Osteocyte (in vitro differentiated cells): ENCODE measurements around the gene BTBD8. TPM values are rescaled to one million over a fixed set of nuclear protein-coding genes. Genes with fewer than 3 reads are reported as not detected.

Experiments
- DNase-seq: peaks from one replicate; pipeline ENCODE4 v3.0.0; 2021; ENCODE audit warnings: mixed read lengths; ENCODE audit not compliant: unreplicated experiment; ENCODE audit errors: extremely low spot score
- H3K27ac Mint-ChIP-seq: one replicate; pipeline ENCODE4 v1.8.0; 2021; ENCODE audit warnings: mild to moderate bottlenecking, mixed read lengths; ENCODE audit not compliant: unreplicated experiment
- H3K27me3 Mint-ChIP-seq: one replicate; pipeline ENCODE4 v1.8.0; 2021; ENCODE audit warnings: mixed read lengths; ENCODE audit not compliant: unreplicated experiment
- H3K36me3 Mint-ChIP-seq: one replicate; pipeline ENCODE4 v1.8.0; 2021; ENCODE audit warnings: mixed read lengths; ENCODE audit not compliant: unreplicated experiment
- H3K4me1 Mint-ChIP-seq: one replicate; pipeline ENCODE4 v1.8.0; 2021; ENCODE audit warnings: mixed read lengths; ENCODE audit not compliant: unreplicated experiment
- H3K4me3 Mint-ChIP-seq: one replicate; pipeline ENCODE4 v1.8.0; 2021; ENCODE audit warnings: mild to moderate bottlenecking, moderate library complexity, mixed read lengths; ENCODE audit not compliant: unreplicated experiment
- H3K9me3 Mint-ChIP-seq: one replicate; pipeline ENCODE4 v1.8.0; 2021; ENCODE audit warnings: mixed read lengths; ENCODE audit not compliant: unreplicated experiment
- total RNA-seq: library from RNA; stranded (reverse); gene quantifications from 2 replicates; pipeline ENCODE4 v1.2.1, GENCODE V29; 2021
- TF ChIP-seq, protein P1 (sequence below): fragments of 200-600 bp; sonication (generic); IDR thresholded peaks from 2 replicates; pipeline ENCODE4 v1.5.0; 2021; ENCODE audit warnings: antibody characterized with exemption, mild to moderate bottlenecking, moderate library complexity

BTBD8 gene
- total RNA-seq, 1 donor from 2014 or later: 2.0 TPM

DNA sequence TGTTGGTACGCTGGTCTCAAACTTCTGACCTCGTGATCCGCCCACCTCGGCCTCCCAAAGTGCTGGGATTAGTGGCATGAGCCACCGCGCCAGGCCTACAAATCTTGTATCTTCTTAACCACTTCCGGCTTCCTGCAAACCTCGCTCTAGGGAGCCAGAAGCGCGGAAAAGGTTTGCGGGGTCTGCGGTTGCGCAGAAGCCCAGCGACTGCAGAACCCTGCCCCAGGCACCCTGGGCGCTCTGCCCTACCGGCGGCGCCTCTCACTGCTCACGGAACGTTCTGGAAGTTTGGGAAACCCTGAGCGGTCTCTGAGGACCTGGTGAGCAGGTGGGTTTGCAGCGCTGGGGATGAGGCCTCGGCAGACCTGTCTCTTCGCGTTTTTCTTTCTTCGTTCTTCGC lies 137.6 kb downstream of the BTBD8 start, which contains the start of gene C1orf146:
Gene C1orf146, plus strand, starts transcription at position 195 of the 400 bp plus-strand sequence. CDS start 13,506 bp downstream, outside the sequence.
- Mint-ChIP-seq H3K27ac (no peak within 1 kb of the TSS), H3K4me3 (no peak within 1 kb of the TSS), H3K9me3 (no peaks in the 10 kb centered on the region), H3K36me3 (no peaks in the 10 kb centered on the region), H3K4me1 (no peaks in the 10 kb centered on the region), H3K27me3 (peaks cover 12% of the 10 kb centered on the region)
- no peak for DNase-seq
- TF ChIP-seq, protein P1, sequence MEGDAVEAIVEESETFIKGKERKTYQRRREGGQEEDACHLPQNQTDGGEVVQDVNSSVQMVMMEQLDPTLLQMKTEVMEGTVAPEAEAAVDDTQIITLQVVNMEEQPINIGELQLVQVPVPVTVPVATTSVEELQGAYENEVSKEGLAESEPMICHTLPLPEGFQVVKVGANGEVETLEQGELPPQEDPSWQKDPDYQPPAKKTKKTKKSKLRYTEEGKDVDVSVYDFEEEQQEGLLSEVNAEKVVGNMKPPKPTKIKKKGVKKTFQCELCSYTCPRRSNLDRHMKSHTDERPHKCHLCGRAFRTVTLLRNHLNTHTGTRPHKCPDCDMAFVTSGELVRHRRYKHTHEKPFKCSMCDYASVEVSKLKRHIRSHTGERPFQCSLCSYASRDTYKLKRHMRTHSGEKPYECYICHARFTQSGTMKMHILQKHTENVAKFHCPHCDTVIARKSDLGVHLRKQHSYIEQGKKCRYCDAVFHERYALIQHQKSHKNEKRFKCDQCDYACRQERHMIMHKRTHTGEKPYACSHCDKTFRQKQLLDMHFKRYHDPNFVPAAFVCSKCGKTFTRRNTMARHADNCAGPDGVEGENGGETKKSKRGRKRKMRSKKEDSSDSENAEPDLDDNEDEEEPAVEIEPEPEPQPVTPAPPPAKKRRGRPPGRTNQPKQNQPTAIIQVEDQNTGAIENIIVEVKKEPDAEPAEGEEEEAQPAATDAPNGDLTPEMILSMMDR: no peak

DNA sequence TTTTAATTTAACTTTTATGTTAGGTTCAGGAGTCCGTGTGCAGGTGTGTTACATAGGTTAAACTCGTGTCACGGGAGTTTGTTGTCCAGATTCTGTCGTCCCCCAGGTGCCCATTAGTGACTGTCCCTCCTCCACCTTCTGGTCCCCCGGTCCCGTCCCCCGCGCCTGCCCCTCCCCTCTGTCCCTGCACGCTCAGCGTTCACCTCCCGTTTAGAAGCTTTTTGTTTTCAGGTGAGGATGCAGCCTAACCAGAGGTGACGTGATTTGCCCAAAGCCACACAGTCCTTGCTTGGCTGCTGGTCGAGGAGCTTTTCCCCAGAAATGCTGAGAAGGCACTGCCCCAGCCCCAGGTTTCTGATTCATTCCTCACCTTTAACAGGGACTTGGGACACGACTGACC lies 138.4 kb downstream of the BTBD8 start:
- H3K4me1 Mint-ChIP-seq: no peaks in the 10 kb centered on the region
- H3K9me3 Mint-ChIP-seq: no peaks in the 10 kb centered on the region
- no peak overlapping the region for H3K27ac Mint-ChIP-seq

DNA sequence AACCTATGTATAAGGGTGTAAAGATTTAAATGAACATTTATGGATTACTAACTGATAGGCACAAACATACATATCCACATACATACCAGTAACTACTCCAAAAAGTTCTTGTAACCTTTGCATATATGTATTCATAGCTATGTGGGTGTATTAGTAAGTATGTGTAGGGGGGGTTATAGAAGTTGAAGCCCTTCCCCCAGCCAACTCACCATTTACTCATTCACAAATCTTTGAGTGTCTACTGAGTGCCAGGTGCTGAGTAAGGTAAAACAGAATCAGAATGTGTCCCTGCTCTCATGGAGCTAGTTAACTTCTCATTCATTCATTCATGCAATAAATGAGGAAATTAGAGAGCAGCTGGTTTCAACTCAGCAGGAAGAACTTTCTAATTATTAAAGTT lies 138.9 kb downstream of the BTBD8 start:
- no peaks in the 10 kb centered on the region for H3K36me3 Mint-ChIP-seq
- DNase-seq: no peak
- no peaks in the 10 kb centered on the region for H3K4me1 Mint-ChIP-seq
- peaks cover 12% of the 10 kb centered on the region for H3K27me3 Mint-ChIP-seq
- H3K9me3 Mint-ChIP-seq: no peaks in the 10 kb centered on the region
- TF ChIP-seq, protein P1: no peak
- H3K27ac Mint-ChIP-seq: no peak overlapping the region
- H3K4me3 Mint-ChIP-seq: no peak overlapping the region

More for the DNA sequence above, 138.4 kb downstream of the BTBD8 start:
- Mint-ChIP-seq H3K36me3 (no peaks in the 10 kb centered on the region), H3K27me3 (peaks cover 12% of the 10 kb centered on the region), H3K4me3 (no peak overlapping the region)
- TF ChIP-seq, protein P1: no peak
- no peak for DNase-seq

DNA sequence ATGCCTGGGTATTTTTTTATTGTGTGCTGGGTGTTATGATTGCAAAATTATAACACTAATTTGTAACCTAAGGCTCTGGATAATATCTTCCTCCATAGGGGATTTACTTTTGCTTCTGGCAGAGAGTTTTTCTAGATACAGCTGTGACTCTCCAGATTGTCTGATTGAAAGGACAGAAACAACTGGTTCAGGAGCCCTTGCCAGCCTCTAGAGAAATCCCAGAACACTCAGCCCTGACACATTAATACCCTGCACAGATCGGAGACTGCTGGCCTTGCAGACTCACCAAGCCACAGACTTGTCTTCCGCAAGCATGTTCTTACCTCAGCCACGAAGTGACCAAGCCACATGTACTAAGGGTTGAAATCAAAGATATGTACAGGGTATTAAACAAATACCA lies 148.3 kb downstream of the BTBD8 start:
- Mint-ChIP-seq H3K4me1 (no peaks in the 10 kb centered on the region), H3K27ac (no peak overlapping the region), H3K9me3 (no peaks in the 10 kb centered on the region), H3K4me3 (no peak overlapping the region), H3K27me3 (peaks cover 10% of the 10 kb centered on the region), H3K36me3 (no peaks in the 10 kb centered on the region)
- no peak for DNase-seq
- TF ChIP-seq, protein P1: no peak

DNA sequence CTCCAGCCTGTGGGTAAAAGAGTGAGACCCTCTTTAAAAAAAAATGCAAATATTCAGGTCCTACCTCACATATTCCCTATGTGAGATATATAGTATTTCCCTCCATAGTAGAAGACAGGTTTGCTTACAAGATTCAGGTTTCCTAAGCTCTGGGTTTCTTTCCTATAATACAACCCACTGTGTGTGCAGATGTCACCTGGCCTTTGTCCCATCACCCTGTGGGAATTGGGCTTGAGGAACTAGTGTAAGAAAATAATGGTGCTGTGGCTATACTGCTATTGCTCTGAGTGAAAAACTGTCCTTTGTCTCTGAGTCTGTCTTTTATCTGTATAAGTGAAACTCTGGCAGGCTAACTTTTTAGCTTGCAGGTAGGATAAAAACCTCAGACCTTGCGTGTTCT lies 150.6 kb downstream of the BTBD8 start:
- no peak overlapping the region for H3K4me3 Mint-ChIP-seq
- DNase-seq: no peak
- H3K9me3 Mint-ChIP-seq: no peaks in the 10 kb centered on the region
- no peaks in the 10 kb centered on the region for H3K4me1 Mint-ChIP-seq
- no peaks in the 10 kb centered on the region for H3K36me3 Mint-ChIP-seq
- H3K27ac Mint-ChIP-seq: no peak overlapping the region
- peaks cover 10% of the 10 kb centered on the region for H3K27me3 Mint-ChIP-seq
- TF ChIP-seq, protein P1: no peak

Other genes starting within 250 kb of the BTBD8 start
- gene TGFBR3, start 194.2 kb upstream of the BTBD8 start, total RNA-seq: 14.1 and 17.2 TPM in 2 replicates
- gene BRDT, start 130.9 kb upstream of the BTBD8 start, total RNA-seq: not detected in 2 replicates
- 0.26 TPM in 1 of 2 replicates, not detected in the other for gene EPHX4, start 50.4 kb upstream of the BTBD8 start, total RNA-seq
- not detected in 2 replicates for gene SETSIP, start 4.9 kb upstream of the BTBD8 start, total RNA-seq
- gene C1orf146, start 137.6 kb downstream of the BTBD8 start, total RNA-seq: not detected in 2 replicates
- gene GLMN, start 218.6 kb downstream of the BTBD8 start, total RNA-seq: 11.8 and 12.1 TPM in 2 replicates
- gene RPAP2, start 218.7 kb downstream of the BTBD8 start, total RNA-seq: 29.0 and 32.6 TPM in 2 replicates